ENCODE results near the gene ZNF512B.

GRCh38 chr20:63962426-63963347 lies 7.0 kb downstream of the ZNF512B start:
- TF ChIP-seq REST (IDR thresholded peaks at IDR 0.05; ENCODE audit: unreplicated experiment) (no peak), CTCF (conservative IDR thresholded peaks at IDR 0.05; ENCODE audit: low read depth in 2 of 2) (no peak), EZH2phosphoT487 (IDR thresholded peaks at IDR 0.05; ENCODE audit: unreplicated experiment) (no peak), POLR2AphosphoS5 (IDR thresholded peaks at IDR 0.05; ENCODE audit: low read depth) (no peak), EZH2 (IDR thresholded peaks at IDR 0.05; ENCODE audit: low read depth, unreplicated experiment) (no peak), NANOG (IDR thresholded peaks at IDR 0.05; ENCODE audit: borderline replicate concordance) (no peak), JUNB (IDR thresholded peaks at IDR 0.05; ENCODE audit: unreplicated experiment) (no peak), ZNF331 (CRISPR knock-in tag; IDR thresholded peaks at IDR 0.05; ENCODE audit: low read depth) (no peak), ZNF114 (CRISPR knock-in tag; IDR thresholded peaks at IDR 0.05) (no peak), ZNF462 (CRISPR knock-in tag; IDR thresholded peaks at IDR 0.05) (no peak), CREB1 (CRISPR knock-in tag; IDR thresholded peaks at IDR 0.05; ENCODE audit: low read depth) (no peak)
